Activated B cell treated with CpG ODN at 0.5 μM for 24 hours (primary cell): Measurements from ENCODE around the gene SLC11A2. TPM values are rescaled to one million over a fixed set of nuclear protein-coding genes. Genes with fewer than 3 reads are reported as not detected.
"Not testable (repeated sequence)": the region's sequence is repeated elsewhere in the genome, so short reads cannot be mapped to it uniquely, and the experiment has no call there.

ENCODE experiments used
- ATAC-seq: fragments of 200-7000 bp; cut with Tn5 transposase; one replicate; pipeline ENCODE4 v1.10.0; 2021; ENCODE audit warnings: low read depth, mild to moderate bottlenecking, moderate library complexity
- CTCF ChIA-PET: fragments of 350-600 bp; sonication (Branson Sonifier 250); formaldehyde crosslinking; loops from one replicate; lab custom pipeline; 2021; ENCODE audit warnings: antibody characterized with exemption; lab: Charles Lee
- POLR2A ChIA-PET: fragments of 350-600 bp; sonication (Branson Sonifier 250); formaldehyde crosslinking; loops from one replicate; lab custom pipeline; 2021; ENCODE audit warnings: antibody characterized with exemption; lab: Charles Lee
- DNase-seq: peaks from one replicate; pipeline ENCODE4 v3.0.0; 2022
- H3K27ac Mint-ChIP-seq: one replicate; pipeline ENCODE4 v1.8.0; 2020; ENCODE audit warnings: mixed read lengths
- H3K27me3 Mint-ChIP-seq: one replicate; pipeline ENCODE4 v1.8.0; 2021; ENCODE audit warnings: mixed read lengths
- H3K36me3 Mint-ChIP-seq: one replicate; pipeline ENCODE4 v1.8.0; 2021; ENCODE audit warnings: low read depth, mixed read lengths
- H3K4me1 Mint-ChIP-seq: one replicate; pipeline ENCODE4 v1.8.0; 2021; ENCODE audit warnings: mixed read lengths
- H3K4me3 Mint-ChIP-seq: one replicate; pipeline ENCODE4 v1.8.0; 2020; ENCODE audit warnings: mild to moderate bottlenecking, mixed read lengths
- H3K9me3 Mint-ChIP-seq: one replicate; pipeline ENCODE4 v1.8.0; 2020; ENCODE audit warnings: mixed read lengths
- CTCF ChIP-seq: fragments of 200-600 bp; IDR thresholded peaks from one replicate; pipeline ENCODE4 v1.8.0; 2022; ENCODE audit warnings: antibody characterized with exemption, mild to moderate bottlenecking
- intact Hi-C: fragments of 100-400 bp; cut with micrococcal nuclease; formaldehyde crosslinking; loops from one replicate; pipeline ENCODE4 v1.15.1; 2024
- total RNA-seq: library from RNA; stranded (reverse); gene quantifications from 2 replicates; pipeline ENCODE4 v1.2.3, GENCODE V29; 2022

The SLC11A2 gene
- total RNA-seq, 1 donor from 2014 or later: 44.6 TPM

DNA sequence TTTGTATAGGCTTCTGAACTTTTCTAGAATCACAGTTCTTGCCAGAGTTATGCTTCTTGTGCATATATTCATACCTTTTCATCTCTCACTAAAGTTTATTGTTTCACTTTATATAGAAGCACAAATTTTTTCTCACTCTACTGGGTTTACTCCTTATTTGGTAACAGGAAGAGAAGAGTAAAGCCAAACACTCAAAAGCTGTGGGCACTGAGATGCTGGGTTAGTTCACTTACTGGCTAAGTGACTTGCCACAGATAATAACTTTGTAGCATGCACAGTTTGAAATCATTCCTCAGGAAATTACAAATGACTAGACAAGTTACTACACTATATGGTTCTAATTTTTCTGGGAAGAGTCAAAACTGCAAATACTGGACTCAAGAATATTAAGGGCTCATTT is 66.1 kb downstream of the SLC11A2 start:
- intact Hi-C loops: no loop called here
- no peak for DNase-seq
- CTCF ChIA-PET: no interaction called here
- TF ChIP-seq CTCF: no peak
- Mint-ChIP-seq H3K4me3 (no peak overlapping the region), H3K27ac (no peak overlapping the region), H3K27me3 (no peaks in the 10 kb centered on the region), H3K4me1 (peaks cover 7% of the 10 kb centered on the region), H3K36me3 (no peaks in the 10 kb centered on the region), H3K9me3 (no peaks in the 10 kb centered on the region)
- POLR2A ChIA-PET: no interaction called here
- ATAC-seq: no peak

DNA sequence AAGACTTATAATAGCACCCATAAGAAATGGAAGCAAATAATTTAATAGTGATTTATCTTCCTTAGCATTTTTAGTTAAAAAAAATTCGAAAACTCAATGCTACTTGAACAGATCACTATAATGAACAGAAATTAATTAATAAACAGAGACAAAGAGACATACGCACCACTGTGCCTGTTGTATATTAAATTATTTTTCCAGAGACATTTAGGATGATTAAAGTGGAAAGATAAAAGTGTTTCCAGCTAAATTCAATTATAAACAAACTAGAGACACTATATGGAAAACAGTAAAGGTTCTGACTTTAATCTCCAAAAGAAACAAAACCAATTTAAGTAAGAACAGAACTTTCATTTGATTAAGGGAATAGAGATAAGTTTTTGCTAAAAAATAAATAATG is 70.5 kb downstream of the SLC11A2 start:
- Mint-ChIP-seq H3K27me3 (no peaks in the 10 kb centered on the region), H3K27ac (no peak overlapping the region), H3K9me3 (no peaks in the 10 kb centered on the region), H3K36me3 (no peaks in the 10 kb centered on the region), H3K4me1 (peaks cover 7% of the 10 kb centered on the region), H3K4me3 (no peak overlapping the region)
- CTCF ChIA-PET: no interaction called here
- POLR2A ChIA-PET: no interaction called here
- ATAC-seq (no peak), DNase-seq (no peak)
- TF ChIP-seq CTCF: no peak
- intact Hi-C loops: no loop called here

DNA sequence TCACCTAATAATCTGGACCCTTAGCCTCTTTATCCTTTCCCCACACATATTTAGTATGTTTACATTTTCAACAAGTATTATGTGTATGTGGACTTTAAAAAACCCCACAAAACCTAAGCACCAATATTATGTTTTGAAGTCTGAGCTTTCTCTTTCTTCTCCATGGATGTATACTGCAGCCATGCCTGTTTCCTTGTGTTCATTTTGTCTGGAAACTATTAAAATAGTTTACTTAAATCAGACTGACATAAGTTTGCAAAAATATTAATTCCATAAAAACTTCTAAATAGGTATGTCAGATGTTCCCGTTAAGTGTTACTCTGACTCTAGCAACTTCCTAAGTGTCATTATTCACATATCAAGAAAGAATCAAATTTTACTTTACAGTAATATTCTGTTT is 70.9 kb downstream of the SLC11A2 start:
- intact Hi-C loops: no loop called here
- ChIA-PET POLR2A (no interaction called here), CTCF (no interaction called here)
- H3K36me3 Mint-ChIP-seq: no peaks in the 10 kb centered on the region
- H3K4me1 Mint-ChIP-seq: peaks cover 7% of the 10 kb centered on the region
- no peak for TF ChIP-seq CTCF
- ATAC-seq (no peak), DNase-seq (no peak)
- H3K27me3 Mint-ChIP-seq: no peaks in the 10 kb centered on the region
- no peaks in the 10 kb centered on the region for H3K9me3 Mint-ChIP-seq
- no peak overlapping the region for H3K27ac Mint-ChIP-seq
- H3K4me3 Mint-ChIP-seq: no peak overlapping the region

DNA sequence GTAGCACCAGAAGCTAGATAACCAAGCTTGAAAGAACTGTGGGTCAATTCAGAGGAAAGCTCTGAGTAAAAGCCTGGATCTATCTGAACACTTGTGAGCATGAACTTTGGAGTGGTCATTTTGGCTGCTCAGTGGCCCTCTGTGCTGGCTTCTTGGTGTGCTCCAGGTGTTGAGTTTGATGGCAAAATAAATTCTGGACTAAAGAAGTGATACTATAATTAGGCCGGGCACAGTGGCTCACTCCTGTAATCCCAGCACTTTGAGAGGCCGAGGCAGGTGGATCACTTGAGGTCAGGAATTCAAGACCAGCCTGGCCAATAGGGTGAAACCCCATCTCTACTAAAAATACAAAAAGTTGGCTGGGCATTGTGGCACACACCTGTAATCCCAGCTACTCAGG is 71.4 kb downstream of the SLC11A2 start:
- CTCF ChIA-PET, H3K4me1 Mint-ChIP-seq, H3K4me3 Mint-ChIP-seq, H3K27me3 Mint-ChIP-seq, H3K9me3 Mint-ChIP-seq, intact Hi-C loops, ATAC-seq, H3K36me3 Mint-ChIP-seq, POLR2A ChIA-PET, DNase-seq, H3K27ac Mint-ChIP-seq: not testable (repeated sequence)

GRCh38 chr12:50953047-50953446 is 73.1 kb downstream of the SLC11A2 start:
- TF ChIP-seq CTCF: no peak
- POLR2A ChIA-PET: no interaction called here

GRCh38 chr12:50952510-50952909 is 73.7 kb downstream of the SLC11A2 start, which contains the start of gene HIGD1C:
Gene HIGD1C (plus strand): TSS chr12:50952544. CDS start chr12:50953999, 1,455 bp downstream.
- CTCF ChIA-PET: no interaction called here
- Mint-ChIP-seq H3K4me3 (no peak within 1 kb of the TSS), H3K27ac (no peak within 1 kb of the TSS), H3K27me3 (no peaks in the 10 kb centered on the region), H3K9me3 (no peaks in the 10 kb centered on the region), H3K4me1 (peaks cover 3% of the 10 kb centered on the region), H3K36me3 (no peaks in the 10 kb centered on the region)
- no peak for DNase-seq
- TF ChIP-seq CTCF: no peak
- POLR2A ChIA-PET: no interaction called here
- no peak for ATAC-seq
- intact Hi-C loops: no loop called here

More at GRCh38 chr12:50953047-50953446, 73.1 kb downstream of the SLC11A2 start:
- DNase-seq (no peak), ATAC-seq (no peak)
- H3K4me3 Mint-ChIP-seq: no peak overlapping the region
- peaks cover 3% of the 10 kb centered on the region for H3K4me1 Mint-ChIP-seq
- CTCF ChIA-PET: no interaction called here
- no peaks in the 10 kb centered on the region for H3K27me3 Mint-ChIP-seq
- H3K27ac Mint-ChIP-seq: no peak overlapping the region
- no peaks in the 10 kb centered on the region for H3K36me3 Mint-ChIP-seq
- intact Hi-C loops: no loop called here
- H3K9me3 Mint-ChIP-seq: no peaks in the 10 kb centered on the region
